HG02840 (cell line): Measurements from ENCODE around the gene CFAP20DC.
"Not testable (repeated sequence)": the region's sequence is repeated elsewhere in the genome, so short reads cannot be mapped to it uniquely, and the experiment has no call there.

Experiments
- ATAC-seq: cut with Tn5 transposase; IDR thresholded peaks from one replicate; pipeline ENCODE4 v1.9.1; 2021; ENCODE audit warnings: mild to moderate bottlenecking, moderate library complexity, moderate number of reproducible peaks; ENCODE audit not compliant: unreplicated experiment, low FRiP score

Gene CFAP20DC

DNA sequence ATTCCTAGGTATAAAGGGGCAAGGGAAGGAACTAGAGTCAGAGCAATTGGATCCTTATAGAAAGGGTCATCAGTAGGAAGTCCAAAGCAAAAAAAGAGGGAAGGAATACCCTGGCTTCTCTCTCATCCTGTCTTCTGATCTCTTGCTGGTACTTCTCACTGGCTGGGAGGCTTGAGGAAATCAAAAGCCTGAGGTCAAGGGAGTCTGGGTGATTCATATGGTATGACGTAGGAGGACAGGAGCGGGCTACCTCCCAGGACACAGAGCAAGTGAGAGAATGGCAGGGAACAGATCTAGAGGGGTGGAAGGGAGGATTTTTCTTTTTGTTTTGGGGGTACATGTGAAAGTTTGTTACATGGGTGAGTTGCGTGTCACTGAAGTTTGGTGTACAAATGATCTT is 76.0 kb downstream of the CFAP20DC start:
- ATAC-seq, result no peak

GRCh38 chr3:58967866-58968265 is 82.0 kb downstream of the CFAP20DC start:
- ATAC-seq, result not testable (repeated sequence)

DNA sequence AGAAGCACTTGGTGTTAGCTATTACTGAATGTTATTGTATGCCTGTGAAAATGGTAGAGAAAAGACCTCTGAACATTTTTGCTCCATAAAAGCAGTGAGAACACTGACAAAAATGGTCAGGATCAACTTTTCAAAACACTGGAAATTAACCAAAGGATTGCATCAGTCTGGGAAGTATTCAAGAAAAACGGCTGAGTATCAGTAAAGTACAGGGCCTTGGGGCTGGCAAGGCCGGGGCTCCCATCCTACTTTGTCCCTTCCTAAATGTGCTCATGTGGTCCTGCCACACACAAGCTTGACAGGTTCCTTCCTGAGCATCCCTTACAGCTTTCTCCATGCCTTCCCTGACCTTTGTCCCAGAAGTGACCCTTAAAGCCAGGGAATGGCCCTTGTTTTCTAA is 84.0 kb downstream of the CFAP20DC start:
- no peak for ATAC-seq

GRCh38 chr3:58963928-58964503 is 85.8 kb downstream of the CFAP20DC start:
- ATAC-seq, result no peak

- no peak for ATAC-seq
Measured at GRCh38 chr3:58962816-58963215, 87.0 kb downstream of the CFAP20DC start.

GRCh38 chr3:58962040-58962651 is 87.7 kb downstream of the CFAP20DC start:
- ATAC-seq, result no peak

DNA sequence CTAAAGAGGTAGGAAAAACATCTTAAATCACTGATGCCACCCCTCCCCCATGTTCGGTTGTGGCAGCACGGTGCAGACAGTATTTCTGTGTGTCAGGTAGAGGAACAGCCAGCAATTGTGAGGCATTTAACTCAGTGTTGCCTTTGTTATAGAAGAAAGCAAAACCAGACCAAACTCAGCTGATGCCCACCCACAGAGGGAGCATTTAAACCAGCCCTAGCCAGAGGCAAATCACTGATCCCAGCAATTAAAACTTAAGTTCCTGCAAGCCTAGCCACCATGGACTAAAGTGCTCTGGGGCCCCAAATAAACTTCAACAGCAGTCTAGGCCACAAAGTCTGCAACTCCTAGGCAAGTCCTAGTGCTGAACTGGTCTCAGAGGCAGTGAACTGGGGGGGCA is 94.5 kb downstream of the CFAP20DC start:
- no peak for ATAC-seq

DNA sequence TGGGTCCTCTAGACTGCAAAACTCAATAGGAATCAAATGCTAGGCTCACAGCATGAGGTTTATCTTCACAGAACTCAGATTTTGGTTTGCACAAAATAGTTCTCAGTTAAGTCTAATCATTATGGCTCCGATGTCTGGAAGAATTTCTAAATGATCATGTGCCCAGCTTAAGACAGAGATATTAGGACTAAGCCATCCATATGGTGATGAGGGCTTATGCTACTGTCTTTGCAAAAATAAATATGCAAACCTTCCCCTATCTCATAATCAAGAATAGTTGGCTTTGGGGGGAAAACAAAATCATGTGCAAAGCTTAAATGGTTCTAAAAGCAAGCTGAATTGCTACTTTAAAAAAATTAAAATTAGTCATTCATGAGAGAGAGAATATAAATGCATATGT is 96.5 kb downstream of the CFAP20DC start:
- no peak for ATAC-seq

DNA sequence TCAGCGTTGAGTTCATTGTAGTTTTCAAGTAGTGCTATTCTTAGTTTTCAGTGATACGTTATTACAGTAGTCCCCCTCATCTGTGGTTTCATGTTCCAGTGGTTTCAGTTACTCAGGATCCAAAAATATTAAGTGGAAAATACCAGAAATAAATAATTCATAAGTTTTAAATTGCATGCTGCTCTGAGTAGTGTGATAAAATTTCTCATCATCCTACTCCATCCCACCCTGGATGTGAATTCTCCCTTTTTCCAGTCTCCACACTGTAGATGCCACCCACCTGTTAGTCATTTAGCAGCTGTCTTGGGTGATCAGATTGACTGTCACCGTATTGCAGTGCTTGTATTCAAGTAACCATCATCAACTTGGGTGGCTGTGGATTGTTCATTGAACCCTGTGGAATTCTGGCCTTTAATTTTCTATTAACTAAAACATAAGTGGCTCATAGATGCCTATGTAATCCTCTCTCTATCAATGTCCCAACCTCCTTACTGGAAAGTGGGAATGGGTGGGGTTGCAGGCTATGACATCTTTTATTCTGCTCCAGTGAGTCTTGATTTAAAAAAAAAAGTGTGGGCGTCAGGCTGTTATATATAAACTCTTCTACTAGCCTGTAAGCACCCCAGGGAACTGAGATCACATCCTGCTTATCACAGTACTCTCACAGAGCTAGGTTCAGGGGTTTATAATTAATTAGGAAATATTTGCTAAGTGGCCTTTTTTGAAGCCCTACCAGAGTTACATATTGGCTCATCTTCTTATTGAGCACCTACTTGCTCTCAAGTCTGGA is 97.5 kb downstream of the CFAP20DC start:
- ATAC-seq, result no peak

DNA sequence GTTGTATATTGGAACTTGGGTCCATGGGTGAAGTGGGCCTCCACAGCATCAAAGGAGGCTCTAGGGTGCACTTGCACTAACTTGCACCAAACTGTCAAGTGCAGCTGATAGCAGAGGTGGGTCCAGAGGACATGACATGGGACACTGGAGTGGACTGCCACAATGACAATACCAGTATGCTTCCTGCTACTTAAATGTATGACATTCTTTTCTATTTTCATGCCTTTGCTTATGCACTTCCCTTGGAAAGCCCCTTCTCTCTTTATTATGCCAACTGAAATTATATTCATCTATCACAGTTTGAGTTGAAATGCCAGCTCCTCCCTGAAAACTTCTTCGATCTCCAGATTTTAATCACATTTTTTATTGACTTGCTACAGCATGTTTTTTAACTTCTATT is 101.8 kb downstream of the CFAP20DC start:
- ATAC-seq, result no peak

- no peak for ATAC-seq
Measured at GRCh38 chr3:58946875-58947274, 103.0 kb downstream of the CFAP20DC start.

DNA sequence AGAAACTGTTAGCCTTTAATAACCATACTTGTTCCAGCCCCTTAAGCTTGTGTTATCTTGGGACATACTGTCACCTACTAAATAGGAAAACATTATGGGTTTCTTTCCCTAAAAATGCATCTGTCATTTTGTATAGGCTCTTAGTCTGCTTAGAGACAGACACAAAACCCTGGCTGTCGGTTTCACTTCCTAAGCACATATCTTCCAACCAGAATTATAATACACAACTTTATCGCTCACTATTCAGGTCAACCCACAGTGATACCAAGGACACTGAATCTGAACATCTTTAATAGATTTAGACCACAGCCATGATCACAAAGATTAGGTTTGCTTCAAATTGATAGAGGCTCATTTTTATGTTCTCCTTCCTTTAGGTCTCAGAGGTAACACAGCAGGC is 111.8 kb downstream of the CFAP20DC start:
- ATAC-seq, result no peak

DNA sequence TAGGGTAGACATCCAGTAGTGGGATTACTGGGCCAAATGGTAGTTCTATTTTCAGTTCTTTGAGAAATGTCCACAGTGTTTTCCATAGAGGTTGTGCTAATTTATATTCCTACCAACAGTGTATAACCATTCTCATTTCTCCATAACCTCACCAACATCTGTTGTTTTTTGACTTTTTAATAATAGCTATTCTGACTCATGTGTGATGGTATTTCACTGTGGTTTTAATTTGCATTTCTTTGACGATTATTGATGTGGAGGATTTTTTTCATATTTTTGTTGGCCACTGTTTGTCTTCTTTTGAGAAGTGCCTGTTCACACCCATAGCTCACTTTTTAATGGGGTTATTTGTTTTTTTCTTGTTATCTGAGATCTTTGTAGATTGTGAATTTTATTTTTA is 125.2 kb downstream of the CFAP20DC start:
- ATAC-seq, result no peak

GRCh38 chr3:58900386-58900785 is 149.4 kb downstream of the CFAP20DC start:
- no peak for ATAC-seq

GRCh38 chr3:58899953-58900298 is 149.9 kb downstream of the CFAP20DC start:
- ATAC-seq, result peak; percentile 28

DNA sequence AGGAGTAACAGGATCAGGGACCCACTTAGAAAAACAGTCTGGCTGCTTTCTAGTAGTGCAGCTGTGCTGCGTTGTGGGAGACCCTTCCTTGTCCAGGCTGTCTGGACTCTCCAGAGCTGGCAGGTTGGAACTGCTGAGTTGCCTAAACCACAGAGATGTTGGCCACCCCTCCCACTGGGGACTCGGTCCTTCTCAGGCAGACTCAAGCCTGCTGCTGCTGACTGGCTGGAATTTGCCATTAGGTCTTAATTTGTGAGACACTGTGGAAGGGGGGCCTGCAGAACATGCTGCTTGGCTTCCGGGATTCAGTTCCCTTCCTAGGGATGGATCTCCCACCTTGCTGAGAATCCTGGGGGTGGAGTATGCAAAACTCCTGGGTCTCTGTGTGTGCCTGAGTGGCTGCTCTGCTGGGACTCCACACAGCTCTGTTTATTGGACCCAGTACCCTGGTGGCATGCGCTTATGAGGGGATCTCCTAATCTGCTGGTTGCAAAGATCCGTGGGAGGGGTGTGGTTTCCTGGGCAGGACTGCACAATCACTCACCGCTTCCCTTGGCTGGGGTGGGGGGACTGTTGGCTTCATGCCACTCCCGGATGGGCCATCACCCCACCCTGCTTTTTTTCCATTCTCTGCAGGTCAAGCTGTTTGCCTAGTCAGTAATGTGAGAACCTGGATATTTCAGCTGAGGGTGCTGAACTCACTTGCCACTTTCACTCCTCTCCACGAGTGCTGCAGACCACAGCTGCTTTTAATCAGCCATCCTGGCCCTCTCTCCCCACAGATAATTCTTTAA is 150.5 kb downstream of the CFAP20DC start:
- ATAC-seq, result peak; percentile 74

- no peak for ATAC-seq
Measured at GRCh38 chr3:58898513-58898912, 151.3 kb downstream of the CFAP20DC start.

GRCh38 chr3:58897646-58898045 is 152.2 kb downstream of the CFAP20DC start:
- no peak for ATAC-seq

DNA sequence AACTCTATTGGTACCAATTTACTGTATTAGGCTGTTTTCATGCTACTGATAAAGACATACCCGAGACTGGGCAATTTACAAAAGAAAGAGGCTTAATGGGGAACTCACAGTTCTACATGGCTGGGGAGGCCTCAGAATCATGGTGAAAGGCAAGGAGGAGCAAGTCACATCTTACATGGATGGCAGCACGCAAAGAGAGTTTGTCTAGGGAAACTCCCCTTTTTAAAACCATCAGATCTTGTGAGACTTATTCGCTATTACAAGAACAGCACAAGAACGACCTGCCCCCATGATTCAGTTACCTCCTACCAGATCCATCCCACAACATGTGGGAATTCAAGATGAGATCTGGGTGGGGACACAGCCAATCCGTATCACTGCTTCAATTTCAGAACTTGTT is 154.1 kb downstream of the CFAP20DC start:
- ATAC-seq, result not testable (repeated sequence)

DNA sequence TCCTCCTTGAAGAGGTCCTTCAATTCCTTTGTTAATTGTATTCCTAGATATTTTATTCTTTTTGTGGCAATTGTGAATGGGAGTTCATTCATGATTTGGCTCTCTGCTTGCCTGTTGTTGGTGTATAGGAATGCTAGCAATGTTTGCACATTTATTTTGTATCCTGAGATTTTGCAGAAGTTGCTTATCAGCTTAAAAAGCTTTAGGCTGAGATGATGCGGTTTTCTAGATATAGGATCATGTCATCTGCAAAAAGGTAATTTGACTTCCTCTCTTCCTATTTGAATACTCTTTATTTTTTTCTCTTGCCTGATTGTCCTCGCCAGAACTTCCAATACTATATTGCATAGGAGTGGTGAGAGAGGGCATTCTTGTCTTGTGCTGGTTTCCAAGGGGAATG is 157.3 kb downstream of the CFAP20DC start:
- ATAC-seq, result not testable (repeated sequence)

DNA sequence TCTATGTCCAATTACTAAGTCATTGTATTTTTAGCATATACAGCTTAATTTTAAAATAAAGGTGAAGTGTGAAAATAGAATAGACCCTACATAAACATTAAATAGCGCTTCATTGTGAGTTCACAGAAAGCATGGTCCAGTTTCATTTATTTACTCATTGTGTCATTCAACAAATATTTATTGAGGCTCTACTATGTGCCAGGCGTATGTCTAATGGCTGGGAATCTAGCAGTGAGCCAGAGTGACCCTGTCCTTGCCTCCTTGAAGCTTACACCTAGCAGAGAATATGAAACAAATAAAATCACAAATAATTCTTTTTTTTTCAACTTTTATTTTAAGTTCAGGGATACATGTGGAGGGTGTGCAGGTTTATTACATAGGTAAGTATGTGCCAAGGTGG is 161.7 kb downstream of the CFAP20DC start:
- ATAC-seq, result no peak
